ENCODE measurements around the gene KHSRP.
"Not testable (repeated sequence)": the region's sequence is repeated elsewhere in the genome, so short reads cannot be mapped to it uniquely, and the experiment has no call there.

KHSRP gene

DNA sequence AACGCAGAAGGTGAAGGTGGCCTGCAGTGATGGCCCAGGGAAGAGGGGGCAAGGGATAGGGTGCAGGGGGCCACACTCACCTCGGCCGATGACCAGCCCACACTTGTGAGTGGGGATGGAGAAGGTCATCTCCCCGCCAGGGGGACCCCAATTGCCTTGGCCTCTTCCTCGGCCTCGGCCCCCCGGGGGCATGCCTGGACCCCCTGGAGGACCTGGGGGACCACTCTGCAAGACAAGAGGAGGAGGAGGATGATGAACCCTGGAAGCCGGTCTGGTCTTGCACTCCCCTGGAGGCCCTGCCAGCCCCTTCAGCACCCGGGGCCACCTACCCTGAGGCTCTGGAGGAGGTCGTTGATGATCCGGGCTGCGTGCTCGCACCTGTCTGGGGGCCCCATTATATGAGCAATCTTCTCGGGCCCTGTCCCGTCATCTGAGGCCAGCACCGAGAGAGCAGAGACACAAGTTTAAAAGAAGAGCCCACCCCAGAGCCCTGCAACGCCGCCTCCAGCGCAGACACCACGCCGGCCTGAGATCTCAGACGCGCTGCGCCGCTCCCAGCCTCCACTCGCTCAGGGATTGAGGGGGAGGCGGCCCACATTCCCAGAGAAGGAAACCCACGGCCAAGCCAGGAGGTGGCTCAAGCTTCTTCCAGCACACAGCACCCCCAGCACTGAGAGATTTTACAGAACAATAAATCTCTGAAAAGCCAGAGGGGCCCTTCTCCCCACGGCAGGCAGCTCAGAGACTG, 7.8 kb downstream of the KHSRP start:
- no peak for DNase-seq

DNA sequence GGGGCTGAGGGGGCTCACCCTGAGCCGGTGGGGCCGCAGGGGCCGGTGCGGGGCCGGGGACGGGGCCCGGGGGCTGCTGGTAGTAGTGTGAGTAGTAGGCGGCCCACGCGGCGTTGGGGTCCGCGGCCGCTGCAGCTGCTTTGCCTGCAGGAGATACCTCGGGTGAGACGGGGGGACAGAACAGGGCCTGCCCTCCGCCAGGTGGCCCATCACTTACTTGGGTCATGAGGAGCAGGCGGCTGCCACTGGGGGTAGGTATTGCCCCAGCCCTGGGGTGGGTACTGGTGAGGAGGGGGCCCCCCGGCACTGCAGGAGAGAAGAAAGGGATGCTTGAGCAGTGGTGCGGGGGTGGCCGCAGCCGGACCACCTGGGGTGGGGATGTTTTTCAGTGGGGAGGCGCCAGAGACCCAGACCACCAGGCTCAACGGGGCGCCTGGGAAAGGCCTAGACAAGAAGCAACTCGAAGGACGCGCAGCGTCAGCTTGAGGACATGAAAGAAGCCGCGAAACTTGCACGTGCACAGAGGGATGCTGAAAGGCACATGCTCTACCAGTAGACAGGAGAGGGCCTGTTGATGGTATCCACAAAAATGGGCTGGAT, 8.9 kb downstream of the KHSRP start:
- no peak for DNase-seq

DNA sequence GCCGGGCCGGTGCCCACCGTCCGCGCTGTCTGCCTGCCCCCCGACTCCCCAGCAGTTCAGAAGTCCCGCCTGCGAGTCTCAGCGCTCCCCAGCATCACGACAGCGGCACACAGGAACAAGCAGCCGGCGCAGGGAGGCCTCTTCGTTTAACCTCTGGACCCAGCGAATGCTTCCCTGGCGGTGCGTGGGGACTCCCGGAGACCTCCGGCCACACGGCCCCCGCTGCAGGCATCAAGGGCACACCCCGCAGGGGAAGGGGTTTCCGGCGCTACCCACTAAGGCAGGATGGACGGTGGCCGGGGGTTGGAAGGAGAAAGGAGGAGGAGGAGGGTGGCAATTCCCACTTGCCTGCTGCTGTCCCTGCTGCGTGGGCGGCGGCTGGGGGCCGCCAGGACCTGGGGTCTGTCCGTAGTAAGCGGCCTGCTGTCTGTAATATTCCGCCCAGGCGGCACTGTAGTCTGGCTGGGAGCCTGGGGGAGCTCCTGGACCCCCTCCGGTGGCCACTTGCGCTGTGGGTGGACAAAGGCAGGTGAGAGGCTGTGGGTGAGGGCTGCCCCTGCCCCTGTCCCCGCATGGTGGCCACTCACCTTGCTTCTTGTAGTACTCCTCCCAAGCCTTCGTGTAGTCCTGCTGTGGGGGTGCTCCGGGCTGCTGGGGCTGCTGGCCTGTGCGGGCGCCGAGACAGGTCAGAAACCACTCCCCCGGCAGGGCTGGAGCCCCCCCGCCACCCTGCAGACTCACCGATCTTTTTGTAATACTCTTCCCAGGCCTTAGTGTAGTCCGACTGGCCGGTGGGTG, 9.6 kb downstream of the KHSRP start:
- DNase-seq = no peak

DNA sequence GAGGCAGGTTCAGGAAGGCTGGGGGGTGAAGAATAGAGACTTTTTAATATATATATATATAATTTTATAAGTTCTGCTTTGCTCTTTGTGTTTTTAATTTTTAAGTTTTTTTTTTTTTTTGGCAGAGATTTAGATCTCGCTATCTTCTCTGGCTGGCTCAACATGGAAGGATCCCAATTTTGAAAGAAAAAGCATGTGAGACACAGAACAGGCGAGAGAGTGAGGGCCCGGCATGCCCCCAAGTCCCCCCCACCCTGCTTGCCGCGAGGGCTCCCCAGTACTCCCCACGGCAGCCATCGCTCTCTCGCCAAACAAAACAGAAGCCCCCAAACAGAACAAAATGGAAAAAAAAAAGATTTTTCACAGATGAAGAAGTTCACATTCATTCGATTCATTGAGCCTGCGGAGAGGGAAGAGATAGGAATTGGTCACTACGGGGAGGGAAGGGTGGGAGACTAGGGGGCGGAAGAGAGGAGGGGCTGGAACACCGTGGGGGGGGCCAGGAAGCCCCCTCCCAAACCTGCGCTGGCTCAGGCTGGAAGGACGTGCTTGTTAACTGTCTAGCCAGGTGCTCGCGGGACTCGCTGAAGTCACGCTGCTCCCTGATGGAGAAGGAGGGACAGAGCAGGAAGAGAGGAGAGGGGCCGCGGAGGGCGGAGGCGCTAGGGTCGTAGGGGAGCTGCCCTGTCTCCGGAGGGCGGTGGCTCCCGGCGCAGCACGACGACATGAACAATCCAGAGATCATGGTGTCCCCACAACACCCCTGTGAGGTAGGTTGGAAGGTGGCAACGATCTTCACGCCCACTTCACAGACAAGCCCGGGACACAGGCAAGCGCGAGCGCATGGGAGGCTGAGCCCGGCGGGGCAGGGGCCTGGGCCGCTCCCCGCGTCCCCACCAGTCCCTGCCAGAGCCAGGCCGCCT, 10.6 kb downstream of the KHSRP start:
- no peak for DNase-seq

DNA sequence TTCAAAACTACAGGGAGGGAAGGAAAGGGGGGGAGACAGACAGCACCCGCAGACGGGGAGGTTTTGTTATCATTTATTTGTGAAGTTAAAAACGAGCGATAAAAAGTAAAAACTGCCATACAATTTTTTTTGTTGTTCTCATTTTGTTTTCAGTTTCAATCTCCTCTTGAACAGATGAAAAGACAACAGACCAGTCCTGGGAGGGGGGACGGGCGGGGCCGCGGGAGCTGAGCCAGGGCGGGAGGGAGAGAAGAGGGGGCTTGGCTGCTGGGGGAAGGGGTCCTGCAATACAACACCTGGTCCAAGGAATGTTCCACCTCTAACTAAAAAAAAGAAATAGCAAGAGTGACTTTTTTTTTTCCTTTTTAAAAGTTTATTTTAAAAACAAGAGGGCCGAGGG, 11.3 kb downstream of the KHSRP start:
- DNase-seq = no peak

DNA sequence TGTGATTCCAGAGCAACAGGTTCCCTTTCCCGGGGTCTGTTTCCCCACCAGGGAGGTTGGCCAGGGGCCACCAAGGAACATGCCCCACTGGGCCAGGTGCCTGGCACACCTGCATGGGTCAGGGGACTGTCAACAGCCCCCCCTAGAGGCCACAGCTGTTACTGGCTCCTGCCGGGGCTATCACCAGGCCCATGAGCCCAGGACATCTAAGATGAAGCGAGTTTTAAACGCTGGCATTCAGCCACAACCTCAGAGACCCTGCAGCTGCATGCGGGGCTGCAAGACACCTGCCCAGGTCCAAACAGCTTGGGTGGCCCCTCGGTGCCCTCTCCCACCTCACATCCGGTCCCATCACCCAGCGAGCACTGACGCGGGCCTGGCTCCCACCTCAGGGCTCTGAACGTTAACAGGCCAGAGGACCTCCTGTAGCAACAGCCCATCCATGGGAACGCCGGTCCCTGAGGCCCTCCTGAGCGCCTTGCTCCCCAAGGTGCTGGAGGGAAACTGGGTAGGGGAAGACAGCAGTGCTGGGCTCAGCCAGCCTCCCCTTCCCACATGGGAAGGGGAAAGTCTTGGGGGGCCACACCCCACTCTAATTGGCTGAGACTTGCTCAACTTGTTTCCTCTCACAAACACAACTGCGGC, 12.0 kb downstream of the KHSRP start:
- DNase-seq = peak; percentile 55

DNA sequence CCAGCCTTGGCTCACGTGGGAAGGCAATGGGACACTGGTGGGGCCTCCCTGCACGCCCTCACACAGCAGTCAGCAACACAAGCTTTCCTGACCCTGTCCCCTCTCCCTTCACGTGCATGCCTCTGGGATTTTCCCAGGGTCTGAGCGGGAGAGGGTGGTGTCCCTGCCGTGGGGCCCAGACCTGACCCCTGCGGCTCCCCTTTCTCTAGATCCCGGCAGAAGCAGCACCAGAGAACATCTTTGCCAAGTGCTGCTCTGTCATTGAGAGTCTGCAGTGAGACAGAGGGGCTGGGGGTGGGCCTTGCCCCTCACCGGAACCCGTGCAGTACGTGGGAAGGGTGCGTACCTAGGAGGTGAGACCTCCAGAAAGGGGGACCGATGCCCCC, 12.6 kb downstream of the KHSRP start:
- no peak for DNase-seq

DNA sequence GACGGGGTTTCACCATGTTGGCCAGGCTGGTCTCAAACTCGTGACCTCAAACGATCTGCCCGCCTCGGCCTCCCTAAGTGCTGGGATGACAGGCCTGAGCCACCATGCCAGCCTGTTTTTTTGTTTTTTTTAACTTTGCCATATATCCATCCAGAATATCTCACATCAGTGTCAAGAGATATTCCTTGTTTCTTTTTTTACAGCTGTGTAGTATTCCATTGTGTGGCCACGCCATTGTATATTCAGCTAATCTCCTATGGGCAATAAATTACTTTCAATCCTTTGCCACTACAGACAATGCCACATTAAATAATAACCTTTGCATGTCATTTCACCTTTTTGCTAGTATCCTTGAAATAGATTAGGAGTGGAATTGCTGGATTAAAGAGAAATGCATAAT, 15.3 kb downstream of the KHSRP start:
- DNase-seq = no peak

DNA sequence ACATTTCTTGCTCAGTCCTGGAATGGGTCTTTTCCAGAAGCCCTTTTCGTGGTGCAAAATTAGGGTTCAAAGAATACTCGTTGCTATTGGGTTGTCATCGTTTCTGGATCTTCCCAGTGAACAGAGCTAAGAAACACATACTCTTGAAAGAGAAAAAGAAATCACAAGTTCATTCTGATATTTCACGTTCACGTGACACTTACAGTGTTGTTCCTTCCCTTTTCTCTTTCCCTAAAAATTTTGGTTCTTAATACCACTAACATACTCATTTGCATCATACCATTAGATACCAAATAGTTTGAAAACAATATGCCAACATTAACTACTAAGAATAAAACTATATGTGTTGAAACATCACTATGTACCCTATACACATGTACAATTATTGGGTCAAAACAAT, 18.2 kb downstream of the KHSRP start:
- DNase-seq = no peak

DNA sequence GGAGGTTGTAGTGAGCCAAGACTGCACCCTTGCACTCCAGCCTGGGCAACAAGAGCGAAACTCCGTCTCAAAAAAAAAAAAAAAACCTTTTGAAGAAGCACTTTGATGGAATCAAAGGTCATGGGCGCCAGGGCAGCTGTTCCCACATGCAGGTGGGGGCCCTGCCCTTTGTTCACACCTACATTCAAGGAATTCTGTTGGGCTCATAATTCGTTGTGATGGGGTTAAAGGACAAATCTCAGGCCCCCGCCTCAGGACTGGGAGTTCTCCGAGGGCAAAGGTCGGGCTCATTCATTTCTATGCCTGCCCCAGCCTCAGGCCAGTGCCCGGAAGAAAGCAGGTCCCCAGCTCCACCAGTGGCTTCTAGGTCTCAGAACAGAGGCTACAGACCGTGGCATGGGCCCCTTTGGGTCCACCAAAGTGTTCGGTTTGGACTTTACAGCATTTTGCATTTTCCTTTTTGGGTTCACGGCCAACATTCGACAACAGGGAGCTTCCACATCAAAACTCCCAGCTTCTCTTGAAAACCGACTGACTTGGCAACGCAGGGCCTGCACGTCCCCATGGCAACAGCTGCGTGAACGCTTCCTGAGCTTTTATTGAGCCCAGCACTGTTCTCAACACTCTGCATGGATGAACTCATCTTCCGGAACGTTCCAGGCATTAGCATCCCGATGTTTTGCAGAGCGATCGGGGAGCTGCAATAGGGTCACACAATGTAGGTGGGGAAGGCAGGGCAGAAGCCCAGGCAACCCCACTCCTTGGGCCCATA, 21.6 kb downstream of the KHSRP start:
- DNase-seq = no peak

DNA sequence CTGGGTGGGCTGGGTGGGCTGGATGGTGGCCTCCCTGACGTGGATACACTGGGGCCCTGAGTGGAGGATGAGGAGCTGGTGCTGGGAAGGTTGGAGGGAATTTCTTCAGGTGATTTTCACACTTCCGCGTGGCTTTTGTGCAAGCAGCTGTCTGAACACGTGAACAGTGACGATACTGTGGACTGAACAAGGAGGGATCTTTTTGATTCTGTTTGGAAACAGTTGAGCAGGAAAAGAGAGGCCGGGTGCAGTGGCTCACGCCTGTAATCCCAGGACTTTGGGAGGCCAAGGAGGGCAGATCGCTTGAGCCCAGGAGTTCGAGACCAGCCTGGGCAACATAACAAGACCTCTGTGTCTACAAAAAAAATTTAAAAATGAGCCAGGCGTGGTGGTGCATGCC, 22.6 kb downstream of the KHSRP start:
- DNase-seq = no peak

DNA sequence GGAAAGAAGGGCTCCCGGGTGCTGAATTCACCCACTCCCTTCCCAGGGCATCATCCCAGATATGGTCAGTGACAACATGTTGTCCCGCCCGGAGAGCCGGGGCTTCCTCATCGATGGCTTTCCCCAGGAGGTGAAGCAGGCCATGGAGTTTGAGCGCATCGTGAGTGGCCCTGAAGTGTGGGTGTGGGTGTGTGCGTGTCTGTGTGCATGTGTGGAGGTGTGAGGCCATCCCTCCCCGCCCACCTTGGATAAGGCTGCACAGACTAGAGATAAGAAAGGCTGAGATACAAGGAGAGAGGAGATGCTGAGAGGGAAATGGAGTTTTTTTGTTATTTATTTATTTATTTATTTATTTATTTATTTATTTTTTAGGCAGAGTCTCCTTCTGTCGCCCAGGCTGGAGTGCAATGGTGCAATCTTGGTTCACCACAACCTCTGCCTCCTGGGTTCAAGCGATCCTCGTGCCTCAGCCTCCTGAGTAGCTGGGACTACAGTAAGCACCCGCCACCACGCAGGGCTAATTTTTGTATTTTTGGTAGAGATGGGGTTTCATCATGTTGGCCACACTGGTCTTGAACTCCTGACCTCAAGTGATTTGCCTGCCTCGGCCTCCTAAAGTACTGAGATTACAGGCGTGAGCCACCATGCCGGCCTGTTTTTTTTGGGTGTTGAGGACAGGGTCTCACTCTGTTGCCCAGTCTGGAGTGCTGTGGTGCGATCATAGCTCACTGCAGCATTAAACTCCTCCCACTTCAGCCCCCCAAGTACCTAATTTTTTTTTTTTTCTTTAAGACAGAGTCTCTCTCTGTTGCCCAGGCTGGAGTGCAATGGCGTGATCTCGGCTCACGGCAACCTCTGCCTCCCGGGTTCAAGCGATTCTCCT, 24.3 kb downstream of the KHSRP start:
- not testable (repeated sequence) for DNase-seq

DNA sequence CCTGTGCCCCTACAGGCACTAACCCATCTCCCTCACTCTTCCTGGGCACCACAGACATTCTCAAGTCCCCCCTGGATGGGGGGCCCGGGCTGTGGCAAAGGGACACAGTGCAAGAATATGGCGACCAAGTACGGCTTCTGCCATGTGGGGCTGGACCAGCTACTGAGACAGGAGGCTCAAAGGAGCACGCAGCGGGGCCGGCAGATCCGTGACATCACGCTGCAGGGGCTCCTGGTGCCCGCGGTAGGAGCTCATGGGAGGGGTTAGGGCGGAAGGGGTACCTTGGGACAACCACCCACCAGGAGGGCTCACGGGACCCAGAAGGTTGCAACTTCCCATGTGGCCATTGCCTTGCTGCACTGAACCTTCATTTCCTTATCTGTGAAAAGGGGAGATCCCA, 28.3 kb downstream of the KHSRP start:
- DNase-seq = no peak

DNA sequence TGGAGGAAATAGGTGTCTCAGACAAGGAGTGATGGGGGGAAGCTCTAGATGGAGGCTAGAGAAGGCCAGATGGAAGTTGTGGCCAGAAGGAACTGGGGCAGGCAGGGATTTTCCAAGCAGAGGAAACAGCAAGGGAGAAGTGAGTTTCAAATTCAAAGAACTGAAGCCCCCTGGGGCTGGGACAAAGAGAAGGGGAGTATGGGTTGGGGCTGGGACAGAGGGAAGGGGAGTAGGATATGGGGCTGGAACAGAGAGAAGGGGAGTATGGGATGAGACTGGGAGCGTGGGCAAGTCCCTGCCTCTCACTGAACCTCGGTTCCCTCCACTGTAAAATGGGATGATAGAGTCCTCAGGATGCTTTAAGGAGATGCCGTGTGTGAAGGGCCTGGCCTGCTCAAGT, 29.8 kb downstream of the KHSRP start:
- DNase-seq = no peak

DNA sequence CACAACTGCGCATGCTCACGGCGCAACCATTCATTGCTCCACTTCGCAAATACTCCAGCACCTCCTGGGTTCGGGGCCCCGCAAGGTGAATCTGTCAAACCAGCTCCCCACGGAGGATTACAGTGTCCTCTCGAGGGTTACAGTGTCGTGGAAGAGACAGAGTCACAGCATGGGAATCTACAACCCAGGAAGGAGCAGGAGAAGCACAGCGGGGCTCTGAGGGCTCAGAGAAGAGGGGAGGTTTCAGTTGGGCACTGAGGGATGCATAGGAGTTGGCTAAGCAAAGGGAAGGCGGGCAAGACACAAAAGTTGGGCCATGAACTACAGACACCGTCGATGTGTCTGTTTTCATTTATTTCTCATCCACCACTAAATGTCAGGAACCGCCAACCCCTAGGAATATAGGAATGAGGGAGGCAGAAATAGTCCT, 30.6 kb downstream of the KHSRP start:
- DNase-seq = peak; percentile 80

DNA sequence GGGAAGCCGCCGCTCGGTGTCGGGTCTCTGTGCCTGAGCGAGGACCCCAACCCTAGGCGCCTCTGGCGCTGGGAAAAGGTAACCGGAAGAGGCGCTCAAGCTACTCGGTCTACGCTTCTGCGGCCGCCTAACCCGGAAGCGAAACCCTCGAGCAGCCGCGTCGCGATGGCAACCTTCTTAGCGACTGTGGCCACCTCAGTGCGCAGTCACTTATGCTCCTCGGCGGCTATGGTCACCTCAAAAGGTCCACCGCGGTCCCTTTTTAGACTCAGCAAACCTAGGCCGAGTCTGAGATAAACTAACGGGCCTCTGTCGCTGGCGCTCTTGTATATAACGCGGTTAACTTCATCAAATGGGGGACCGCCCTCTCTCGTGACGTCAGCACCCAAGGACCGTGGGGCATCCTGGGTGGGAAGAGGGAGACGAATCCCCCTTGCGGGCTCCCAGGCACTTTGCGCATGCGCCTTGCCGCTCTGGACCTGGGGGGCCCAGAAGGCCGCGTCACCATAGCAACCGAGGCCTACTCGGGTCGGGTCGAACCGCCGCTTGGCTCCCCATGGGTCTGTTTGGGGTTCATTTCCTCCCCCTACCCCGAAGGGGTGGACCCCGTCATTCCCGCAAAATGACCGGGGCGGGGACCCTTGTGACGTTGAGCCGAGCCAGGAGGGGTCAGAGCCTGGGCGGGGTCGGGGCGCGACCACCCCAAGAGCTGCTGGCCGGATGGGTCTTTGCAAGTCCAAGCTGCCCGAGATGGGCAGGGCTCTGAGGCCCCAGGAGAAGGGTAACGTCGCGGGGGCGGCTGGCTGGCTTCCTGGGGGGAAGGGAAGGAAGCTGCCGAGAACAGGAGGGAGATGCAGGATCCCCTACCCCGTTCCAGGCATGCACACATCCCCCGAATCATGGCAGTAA, 31.3 kb downstream of the KHSRP start, which contains the start of gene GTF2F1:
Gene GTF2F1, minus strand, starts transcription at position 91 of the 909 bp plus-strand sequence. CDS start 169 bp downstream, outside the sequence.
- peak; percentile 95 for DNase-seq

DNA sequence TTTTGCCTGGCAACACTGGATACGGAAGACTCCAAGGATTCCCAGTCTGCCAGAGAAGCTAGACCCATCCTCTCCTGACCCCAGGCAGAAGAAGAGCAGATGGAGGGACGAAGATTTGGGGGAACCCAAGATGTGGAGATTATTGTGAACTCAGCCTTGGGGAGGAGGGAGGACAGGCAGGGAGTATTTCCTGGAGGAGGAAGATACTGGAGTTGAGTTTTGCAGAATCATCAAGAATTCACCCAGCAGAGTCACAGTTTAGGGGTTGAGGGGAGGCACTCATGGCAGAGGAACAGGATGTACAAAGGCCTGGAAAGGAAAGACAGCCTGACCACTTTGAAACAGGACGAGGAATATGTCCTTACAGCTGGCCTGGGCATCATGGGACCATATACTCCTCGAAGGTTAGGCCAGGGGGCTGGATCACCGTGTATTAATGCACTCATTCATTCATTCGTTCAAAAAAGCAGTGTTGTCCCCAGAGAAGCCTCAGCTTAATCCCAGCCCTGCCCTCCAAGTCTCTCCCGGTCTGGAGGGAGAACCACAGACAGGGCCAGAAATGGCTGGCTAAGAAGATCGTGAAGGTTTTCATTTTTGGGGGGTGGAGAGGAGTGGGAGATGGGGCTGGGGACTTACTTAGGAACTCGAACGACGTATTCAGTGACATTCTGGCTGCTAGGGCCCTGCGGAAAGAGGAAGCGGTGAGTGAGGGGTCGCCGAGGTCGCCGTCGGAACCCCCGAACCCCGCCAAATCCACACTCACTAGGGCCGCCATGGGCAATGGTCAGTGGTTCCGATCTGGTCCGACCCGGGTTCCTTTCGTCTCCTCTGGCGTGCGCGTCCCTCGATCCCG, 32.2 kb downstream of the KHSRP start:
- no peak for DNase-seq

DNA sequence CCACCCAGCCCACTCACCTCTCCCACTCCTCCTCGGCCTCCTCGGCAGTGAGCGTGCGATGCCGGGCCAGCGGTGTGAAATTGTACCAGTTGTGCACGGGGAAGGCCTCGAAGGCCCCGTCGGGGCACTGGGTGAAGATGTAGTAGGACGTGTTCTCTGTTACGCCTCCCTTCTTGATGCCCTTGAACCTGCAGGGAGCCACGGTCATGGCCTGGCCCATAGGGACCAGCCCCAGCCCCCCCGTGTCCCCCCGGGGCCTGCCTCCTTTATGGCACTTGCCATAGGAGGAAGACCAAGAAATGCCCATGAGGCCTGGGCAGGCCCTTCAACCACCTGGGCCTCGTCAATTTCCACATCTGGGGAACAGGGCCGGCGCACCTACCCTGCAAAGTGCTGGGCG, 37.2 kb downstream of the KHSRP start:
- DNase-seq = no peak
